GM12878 (cell line): ENCODE results near the gene TESMIN. TPM values are rescaled to one million over a fixed set of nuclear protein-coding genes. Genes with fewer than 3 reads are reported as not detected.

Source experiments
- ATAC-seq: fragments of 200-7000 bp; cut with Tn5 transposase; 3 replicates; pipeline ENCODE4 v1.9.1; 2020; ENCODE audit warnings: mild to moderate bottlenecking, moderate library complexity
- BruUV-seq: library from RNA; stranded (reverse); fragments of 400-500 nt; replicated peaks from 2 replicates; lab custom pipeline; 2021; lab: Mats Ljungman, UMichigan
- CTCF ChIA-PET: fragments of 300-600 bp; sonication (Branson Sonifier 250); formaldehyde crosslinking; extraction: SDS; loops from one replicate; lab custom pipeline; 2021; ENCODE audit warnings: inconsistent platforms; lab: Yijun Ruan, JAX
- POLR2A ChIA-PET: fragments of 350-600 bp; formaldehyde crosslinking; extraction: SDS; loops from one replicate; lab custom pipeline; 2021; ENCODE audit warnings: inconsistent platforms; lab: Charles Lee
- RAD21 ChIA-PET: fragments of 300-600 bp; sonication (Branson Sonifier 250); formaldehyde crosslinking; loops from one replicate; lab custom pipeline; 2023; ENCODE audit warnings: antibody characterized with exemption; ENCODE audit not compliant: unreplicated experiment; lab: Charles Lee
- SMC1A ChIA-PET: fragments of 300-600 bp; sonication (Branson Sonifier 250); formaldehyde crosslinking; loops from one replicate; lab custom pipeline; 2023; ENCODE audit not compliant: unreplicated experiment, uncharacterized antibody; lab: Charles Lee
- DNase-seq: peaks from one replicate; pipeline ENCODE4 v3.0.0-alpha.2; 2011; ENCODE audit warnings: low read depth, low spot score
- FAIRE-seq: peaks from 3 replicates; lab custom pipeline; 2011; peaks lifted over from hg19 to GRCh38; lab: Jason Lieb, UNC
- H2AFZ ChIP-seq: 2 replicates; pipeline ENCODE4 v1.6.0; 2011; ENCODE audit warnings: low read depth, low read length, control low read depth; ENCODE audit not compliant: control insufficient read depth
- H3K27ac ChIP-seq: 2 replicates; pipeline ENCODE4 v1.5.1; 2011; ENCODE audit warnings: control low read depth; ENCODE audit not compliant: control insufficient read depth, insufficient read depth
- H3K27me3 ChIP-seq, 2 experiments: replicated peaks in 1 of 2; 2 replicates each; pipeline versions ENCODE4 v1.6.0 to v1.6.1; 2011; ENCODE audit warnings: low read length in 1 of 2; ENCODE audit not compliant: control insufficient read depth in 2 of 2, insufficient read depth in 2 of 2
- H3K36me3 ChIP-seq, 2 experiments: 2 replicates each; pipeline ENCODE4 v1.5.1; 2011; ENCODE audit warnings: low read length in 1 of 2; ENCODE audit not compliant: control insufficient read depth in 2 of 2, insufficient read depth in 2 of 2
- H3K4me1 ChIP-seq: 2 replicates; pipeline ENCODE4 v1.6.1; 2011; ENCODE audit warnings: mild to moderate bottlenecking, low read length, moderate library complexity, mixed read lengths; ENCODE audit not compliant: control insufficient read depth, insufficient read depth
- H3K4me2 ChIP-seq: 2 replicates; pipeline ENCODE4 v1.6.0; 2011; ENCODE audit warnings: control low read depth; ENCODE audit not compliant: control insufficient read depth, insufficient read depth
- H3K4me3 ChIP-seq: fragments of 200-600 bp; sonication (generic); 2 replicates; pipeline ENCODE4 v1.5.1; 2016
- H3K79me2 ChIP-seq: 2 replicates; pipeline ENCODE4 v1.6.0; 2011; ENCODE audit warnings: low read length; ENCODE audit not compliant: control insufficient read depth, insufficient read depth
- H3K9ac ChIP-seq: 2 replicates; pipeline ENCODE4 v1.8.0; 2011; ENCODE audit warnings: low read length, control low read depth, mixed read lengths; ENCODE audit not compliant: control insufficient read depth, insufficient read depth
- H3K9me3 ChIP-seq: replicated peaks from 3 replicates; pipeline ENCODE4 v1.5.1; 2011; ENCODE audit warnings: mild to moderate bottlenecking, low read length; ENCODE audit not compliant: control insufficient read depth, insufficient read depth
- H4K20me1 ChIP-seq: 2 replicates; pipeline ENCODE4 v1.6.0; 2011; ENCODE audit not compliant: control insufficient read depth, insufficient read depth
- BCLAF1 ChIP-seq: fragments of 450-650 bp; IDR thresholded peaks from 2 replicates; pipeline ENCODE4 v1.6.1; 2017; ENCODE audit warnings: antibody characterized with exemption, mild to moderate bottlenecking, moderate library complexity
- EP300 ChIP-seq, 2 experiments: fragments of 150-350 bp in 1 of 2; IDR thresholded peaks; 2 replicates each; pipeline ENCODE4 v1.6.1; 2011 to 2012; ENCODE audit warnings: low read depth in 2 of 2, low read length in 2 of 2, borderline replicate concordance in 1 of 2, improper control_type of control experiment in 1 of 2, inconsistent platforms in 1 of 2; ENCODE audit not compliant: control insufficient read depth in 1 of 2
- IRF5 ChIP-seq: fragments of 450-650 bp; IDR thresholded peaks from 2 replicates; pipeline ENCODE4 v1.6.1; 2017; ENCODE audit warnings: borderline replicate concordance
- NBN ChIP-seq: fragments of 450-650 bp; IDR thresholded peaks from 2 replicates; pipeline ENCODE4 v1.6.1; 2016
- NR2C2 ChIP-seq: IDR thresholded peaks from 2 replicates; pipeline ENCODE4 v1.6.1; 2011; ENCODE audit warnings: borderline replicate concordance, low read depth; ENCODE audit not compliant: control insufficient read depth, insufficient read length
- SMAD1 ChIP-seq: fragments of 450-650 bp; IDR thresholded peaks from 2 replicates; pipeline ENCODE4 v1.6.1; 2018; ENCODE audit warnings: mild to moderate bottlenecking, low read depth; ENCODE audit not compliant: partially characterized antibody
- SMC3 ChIP-seq: IDR thresholded peaks from 2 replicates; pipeline ENCODE4 v1.6.1; 2011; ENCODE audit warnings: low read length, improper control_type of control experiment, borderline replicate concordance
- TCF12 ChIP-seq: IDR thresholded peaks from 2 replicates; pipeline ENCODE4 v1.6.1; 2011; ENCODE audit warnings: low read depth, mild to moderate bottlenecking, low read length
- TCF7 ChIP-seq: IDR thresholded peaks from 2 replicates; pipeline ENCODE4 v1.6.1; 2014; ENCODE audit warnings: antibody characterized with exemption, borderline replicate concordance
- WGBS: methylation state at CpG from one replicate; pipeline ENCODE4 v1.1.6; 2016; ENCODE audit warnings: low lambda C conversion rate; ENCODE audit not compliant: insufficient replicate concordance, insufficient coverage; ENCODE audit errors: missing lambda C conversion rate; 5-methylcytosine and 5-hydroxymethylcytosine counted together
- in situ Hi-C: fragments of 300-500 bp; cut with MboI; formaldehyde crosslinking; loops from 9 replicates; pipeline ENCODE4 v1.14.3; 2018; ENCODE audit warnings: mixed read lengths
- intact Hi-C: fragments of 100-400 bp; cut with micrococcal nuclease; formaldehyde crosslinking; loops from one replicate; pipeline ENCODE4 v1.14.2; 2022; ENCODE audit not compliant: unreplicated experiment
- polyA plus RNA-seq, 11 experiments: library from polyadenylated mRNA; depleted of rRNA in 4 of 11; unstranded in 6 of 11; stranded (reverse) in 5 of 11; fragments of >200 nt; fragmentation: Nextera tagmentation in 4 of 11; fragmentation: Illumina TruSeq in 1 of 11; extraction: Ambion mirVana in 4 of 11; extraction: Trizol in 1 of 11; gene quantifications; 1 replicate in 1 of 11; 2 replicates in 10 of 11; pipeline versions ENCODE4 v1.2.1 to v1.2.3, GENCODE V29; 2011 to 2016; ENCODE audit warnings: inconsistent platforms in 2 of 11, missing spikeins in 2 of 11, low read depth in 1 of 11
- total RNA-seq, 4 experiments: library from RNA; depleted of rRNA in 3 of 4; stranded (reverse); fragments of >200 nt in 3 of 4; fragmentation: Illumina TruSeq in 1 of 4; extraction: Trizol in 1 of 4; gene quantifications; 2 replicates each; pipeline versions ENCODE4 v1.2.1 to v1.2.3, GENCODE V29; 2013 to 2021

Gene TESMIN
- total and polyA plus RNA-seq, 10 of the 15 experiments (the other 5 are each of a cell fraction or from before 2014, with no cell fraction given) = 0.31 to 3.4 (median 1.2) TPM; not detected in 1

GRCh38 chr11:68796801-68797200 lies 45.5 kb upstream of the TESMIN start:
- Histone ChIP-seq H3K9ac (no peak overlapping the region), H3K79me2 (no peaks in the 10 kb centered on the region), H2AFZ (no peak overlapping the region), H3K4me1 (no peaks in the 10 kb centered on the region), H3K27ac (no peak overlapping the region), H3K36me3 (peaks cover 3 to 11% of the 10 kb centered on the region in 2 experiments), H3K4me3 (no peak overlapping the region), H3K9me3 (no peaks in the 10 kb centered on the region), H3K4me2 (no peak overlapping the region), H3K27me3 (no peaks in the 10 kb centered on the region), H4K20me1 (no peaks in the 10 kb centered on the region)
- in situ Hi-C loops (no loop called here), intact Hi-C loops (no loop called here)
- ChIA-PET SMC1A (no interaction called here), CTCF (no interaction called here), RAD21 (no interaction called here), POLR2A (no interaction called here)
- no TSS peak for BruUV-seq
- WGBS = 97% methylated on average over 19 of the region's 19 CpGs
- ATAC-seq (no peak), DNase-seq (no peak), FAIRE-seq (no peak)
- no peak for TF ChIP-seq TCF7
- TF ChIP-seq SMC3 = no peak
- no peak for TF ChIP-seq TCF12
- no peak for TF ChIP-seq BCLAF1
- no peak for TF ChIP-seq NBN
- no peak for TF ChIP-seq EP300 (IDR thresholded peaks at IDR 0.05; ENCODE audit: borderline replicate concordance in 1 of 2, control insufficient read depth in 1 of 2, low read depth in 2 of 2, low read length in 2 of 2)
- TF ChIP-seq SMAD1 = no peak
- TF ChIP-seq IRF5 = no peak
- TF ChIP-seq NR2C2 = no peak
